ENCODE measurements around the gene PRKAR2B.
A peak's percentile ranks its signal among the peaks of the same experiment; 100 is the strongest.
"Not testable (repeated sequence)": the region's sequence is repeated elsewhere in the genome, so short reads cannot be mapped to it uniquely, and the experiment has no call there.

PRKAR2B gene

GRCh38 chr7:107027208-107027607, 17.3 kb upstream of the PRKAR2B start:
- DNase-seq (ENCODE audit: low spot score), result no peak

GRCh38 chr7:107029061-107029763, 15.3 kb upstream of the PRKAR2B start:
- DNase-seq (ENCODE audit: low spot score), result peak; percentile 32

DNA sequence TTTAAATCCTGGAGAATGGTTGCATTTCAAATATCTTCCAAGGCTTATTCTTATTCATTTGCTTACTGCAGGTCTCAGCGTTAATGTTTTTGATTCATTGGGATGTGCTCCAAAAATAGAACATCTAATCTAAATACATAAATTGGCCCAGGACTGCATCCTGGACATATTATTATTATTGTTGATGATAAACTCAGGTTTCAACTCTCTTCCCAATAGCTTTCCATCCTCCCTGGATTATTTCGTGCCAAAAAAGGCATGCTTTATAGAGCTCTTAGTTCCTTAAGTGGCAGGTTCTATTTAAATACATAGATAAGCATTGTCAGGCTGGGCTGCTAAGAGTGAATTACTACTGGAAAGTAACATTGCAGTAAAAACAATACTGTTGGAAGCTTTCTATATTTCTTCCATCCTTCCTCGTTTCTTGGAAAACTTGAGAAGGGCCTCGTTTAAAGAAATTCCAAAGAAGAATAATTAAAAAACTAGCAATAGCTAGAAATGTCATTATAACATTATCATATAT, 14.7 kb upstream of the PRKAR2B start:
- no peak for DNase-seq (ENCODE audit: low spot score)

DNA sequence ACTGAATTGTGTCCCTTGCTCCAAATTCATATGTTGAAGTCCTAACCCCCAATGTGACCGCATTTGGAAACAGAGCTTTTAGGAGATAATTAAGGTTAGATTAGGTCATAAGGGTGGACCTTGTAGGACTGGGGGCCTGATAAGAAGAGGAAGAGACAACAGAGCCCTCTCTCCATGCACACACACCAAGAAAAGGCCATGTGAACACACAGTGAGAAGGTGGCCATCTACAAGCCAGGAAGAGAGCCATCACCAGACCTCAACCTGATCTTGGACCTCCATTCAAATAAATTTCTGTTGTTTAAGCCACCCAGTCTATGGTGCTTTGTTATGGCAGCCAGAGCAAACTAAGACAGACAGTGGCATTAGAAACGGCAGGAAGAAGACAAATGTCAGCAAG, 12.5 kb upstream of the PRKAR2B start:
- DNase-seq (ENCODE audit: low spot score), result no peak

GRCh38 chr7:107032720-107033438, 11.6 kb upstream of the PRKAR2B start:
- no peak for DNase-seq (ENCODE audit: low spot score)

DNA sequence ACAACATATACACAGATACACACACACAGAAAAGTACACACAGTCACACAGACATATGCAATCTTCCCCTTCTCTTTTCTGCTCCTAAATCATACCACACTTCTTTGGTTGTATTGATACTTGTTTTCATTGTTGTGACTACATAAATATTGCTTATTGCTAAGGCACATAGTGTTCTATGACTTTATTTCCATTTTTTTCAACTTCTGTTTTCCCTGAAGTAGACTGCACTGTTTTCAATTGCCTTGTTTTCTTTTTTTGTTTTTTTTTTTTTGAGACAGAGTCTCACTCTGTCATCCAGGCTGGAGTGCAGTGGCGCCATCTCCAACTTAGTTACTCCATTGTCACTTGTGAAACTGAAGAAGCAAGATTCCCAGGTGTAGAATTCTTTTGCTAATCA, 10.0 kb upstream of the PRKAR2B start:
- DNase-seq (ENCODE audit: low spot score), result no peak

- DNase-seq (ENCODE audit: low spot score), result no peak
Measured at GRCh38 chr7:107035446-107035845, 9.1 kb upstream of the PRKAR2B start.

DNA sequence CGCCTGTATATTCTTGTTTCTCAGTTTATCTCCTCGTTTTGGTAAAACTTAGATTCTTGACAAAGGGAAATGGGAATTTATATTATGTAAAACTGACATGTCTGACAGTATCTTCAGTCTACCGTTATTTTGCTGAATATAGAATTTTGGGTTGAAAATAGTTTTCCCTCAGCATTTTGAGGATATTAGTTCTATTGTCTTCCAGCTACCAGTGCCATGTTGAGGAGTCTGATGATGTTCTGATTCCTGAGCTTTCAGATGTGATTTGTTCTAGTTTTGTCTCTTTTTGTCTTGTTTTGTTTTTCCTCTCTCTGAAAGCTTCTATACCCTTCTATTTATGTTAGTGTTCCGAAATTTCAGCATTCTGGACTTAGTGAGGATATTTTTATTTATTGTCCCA, 8.0 kb upstream of the PRKAR2B start:
- DNase-seq (ENCODE audit: low spot score), result no peak

- DNase-seq (ENCODE audit: low spot score), result no peak
Measured at GRCh38 chr7:107037717-107038603, 6.5 kb upstream of the PRKAR2B start.

- no peak for DNase-seq (ENCODE audit: low spot score)
Measured at GRCh38 chr7:107039199-107039900, 5.2 kb upstream of the PRKAR2B start.

DNA sequence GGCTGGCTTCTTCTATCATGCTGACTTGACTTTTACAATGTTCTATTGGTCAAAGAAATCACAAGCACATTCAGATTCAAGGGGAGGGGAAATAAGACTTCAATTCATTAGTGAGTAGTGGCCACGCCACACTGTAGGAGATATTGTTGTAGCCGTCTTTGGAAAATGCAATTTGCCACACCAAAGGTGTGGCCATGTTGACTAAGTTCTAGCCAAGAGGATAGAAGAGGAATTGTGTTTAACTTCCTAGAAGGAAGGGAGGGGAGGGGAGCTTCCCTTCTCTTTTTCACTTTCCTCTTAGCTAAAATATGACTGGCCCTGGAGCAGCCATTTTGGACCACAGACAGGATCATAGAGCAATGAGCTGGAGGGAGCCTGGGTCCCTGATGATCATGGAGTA, 3.4 kb upstream of the PRKAR2B start:
- DNase-seq (ENCODE audit: low spot score), result no peak

DNA sequence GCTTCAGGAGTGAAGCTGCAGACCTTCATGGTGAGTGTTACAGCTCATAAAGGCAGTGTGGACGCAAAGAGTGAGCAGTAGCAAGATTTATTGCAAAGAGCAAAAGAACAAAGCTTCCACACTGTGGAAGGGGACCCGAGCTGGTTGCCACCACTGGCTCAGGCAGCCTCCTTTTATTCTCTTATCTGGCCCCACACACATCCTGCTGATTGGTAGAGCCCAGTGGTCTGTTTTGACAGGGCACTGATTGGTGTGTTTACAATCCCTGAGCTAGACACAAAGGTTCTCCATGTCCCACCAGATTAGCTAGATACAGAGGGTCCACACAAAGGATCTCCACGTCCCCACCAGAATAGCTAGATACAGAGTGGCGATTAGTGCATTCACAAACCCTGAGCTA, 2.7 kb upstream of the PRKAR2B start:
- DNase-seq (ENCODE audit: low spot score), result not testable (repeated sequence)

DNA sequence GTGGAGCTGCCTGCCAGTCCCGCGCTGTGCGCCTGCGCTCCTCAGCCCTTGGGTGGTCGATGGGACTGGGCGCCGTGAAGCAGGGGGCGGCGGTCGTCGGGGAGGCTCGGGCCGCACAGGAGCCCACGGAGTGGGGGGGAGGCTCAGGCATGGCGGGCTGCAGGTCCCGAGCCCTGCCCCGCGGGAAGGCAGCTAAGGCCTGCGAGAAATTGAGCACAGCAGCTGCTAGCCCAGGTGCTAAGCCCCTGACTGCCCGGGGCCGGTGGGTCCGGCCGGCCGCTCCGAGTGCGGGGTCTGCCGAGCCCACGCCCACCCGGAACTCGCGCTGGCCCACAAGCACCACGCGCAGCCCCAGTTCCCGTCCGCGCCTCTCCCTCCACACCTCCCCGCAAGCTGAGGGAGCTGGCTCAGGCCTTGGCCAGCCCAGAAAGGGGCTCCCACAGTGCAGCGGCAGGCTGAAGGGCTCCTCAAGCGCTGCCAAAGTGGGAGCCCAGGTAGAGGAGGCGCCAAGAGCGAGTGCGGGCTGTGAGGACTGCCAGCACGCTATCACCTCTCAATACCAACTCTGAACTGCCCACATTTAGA, 2.1 kb upstream of the PRKAR2B start:
- not testable (repeated sequence) for DNase-seq (ENCODE audit: low spot score)

GRCh38 chr7:107043491-107043890, 1.0 kb upstream of the PRKAR2B start:
- DNase-seq (ENCODE audit: low spot score), result no peak

DNA sequence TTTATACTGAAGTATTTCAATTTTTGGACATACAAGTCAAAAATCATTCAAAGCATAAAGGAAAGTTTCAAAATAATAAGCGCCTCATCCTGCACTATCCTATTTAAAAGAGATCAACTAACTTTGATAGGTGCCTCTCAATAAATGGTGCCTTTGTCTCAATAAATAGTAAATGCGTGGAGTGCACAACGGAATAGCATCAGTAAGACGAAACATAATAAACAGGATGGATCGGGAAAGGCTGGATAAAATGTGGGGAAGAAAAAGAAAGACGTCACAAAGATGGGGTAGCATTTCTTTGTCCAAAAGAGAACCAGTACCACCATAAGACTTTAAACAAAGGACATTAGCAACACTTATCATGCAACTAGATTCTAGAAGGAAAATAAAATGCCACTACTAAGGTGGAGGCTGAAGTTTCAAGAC, 571 bp upstream of the PRKAR2B start:
- DNase-seq (ENCODE audit: low spot score), result no peak

- DNase-seq (ENCODE audit: low spot score), result no peak
Measured at GRCh38 chr7:107045195-107045960, 873 bp downstream of the PRKAR2B start.

DNA sequence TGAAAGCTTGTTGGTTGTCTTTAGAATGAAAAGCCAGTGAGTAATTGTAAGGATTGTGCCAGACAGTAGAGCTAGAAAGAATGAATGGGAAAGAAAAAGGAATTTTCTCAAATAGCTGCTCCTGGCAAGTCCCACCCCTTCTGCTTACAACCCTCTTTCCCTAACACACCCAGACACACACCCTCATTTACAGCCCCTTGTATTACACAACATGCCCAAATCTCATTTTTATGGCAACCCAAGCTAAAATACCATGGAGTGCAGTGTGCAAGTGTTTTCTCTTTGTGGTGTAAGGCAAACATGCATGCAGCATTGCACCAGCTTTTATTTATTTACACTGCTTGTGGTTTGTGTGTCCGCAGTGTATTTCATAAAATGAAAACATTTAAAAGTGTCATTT, 1.5 kb downstream of the PRKAR2B start:
- peak; percentile 33 for DNase-seq (ENCODE audit: low spot score)

GRCh38 chr7:107046491-107047259, 2.2 kb downstream of the PRKAR2B start:
- no peak for DNase-seq (ENCODE audit: low spot score)

GRCh38 chr7:107047902-107048782, 3.6 kb downstream of the PRKAR2B start:
- DNase-seq (ENCODE audit: low spot score), result peak; percentile 41

All from hematopoietic multipotent progenitor cell treated with erythropoietin and hydrocortisone succinate and interleukin-3 and kit ligand, for 17 days (in vitro differentiated cells).